ENCODE measurements around the gene VPS13A. TPM values are rescaled to one million over a fixed set of nuclear protein-coding genes. Genes with fewer than 3 reads are reported as not detected.

VPS13A gene
- total RNA-seq, 1 donor from 2014 or later, result 37.8 TPM

DNA sequence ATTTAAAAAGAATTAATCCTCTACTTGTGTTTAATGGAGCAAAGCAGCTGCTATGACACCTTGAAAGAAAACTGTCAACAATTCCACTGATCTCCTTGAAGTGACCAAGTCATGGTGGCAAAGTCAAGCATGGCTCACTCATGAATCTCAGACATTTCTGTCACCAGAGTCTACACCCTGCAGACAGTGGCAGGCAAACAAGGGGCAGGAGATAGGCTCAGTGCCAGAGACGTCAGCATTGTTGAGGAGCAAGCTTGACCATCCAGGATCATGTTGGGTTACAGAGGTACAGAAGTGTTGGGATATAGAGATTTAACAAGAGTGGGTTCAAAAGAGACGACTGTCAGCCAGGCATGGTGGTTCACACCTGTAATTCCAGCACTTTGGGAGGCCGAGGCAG, 16.1 kb upstream of the VPS13A start:
- Histone ChIP-seq H3K4me3 (no peak overlapping the region), H3K36me3 (no peaks in the 10 kb centered on the region), H3K4me1 (peaks cover 6% of the 10 kb centered on the region), H3K9me3 (no peaks in the 10 kb centered on the region), H3K27me3 (no peaks in the 10 kb centered on the region), H3K27ac (no peak overlapping the region)
- TF ChIP-seq POLR2AphosphoS5 (IDR thresholded peaks at IDR 0.05; ENCODE audit: insufficient read depth in 1 of 2, low read depth in 1 of 2) (no peak), POLR2A (IDR thresholded peaks at IDR 0.05) (no peak)
- TF ChIP-seq, protein P1, sequence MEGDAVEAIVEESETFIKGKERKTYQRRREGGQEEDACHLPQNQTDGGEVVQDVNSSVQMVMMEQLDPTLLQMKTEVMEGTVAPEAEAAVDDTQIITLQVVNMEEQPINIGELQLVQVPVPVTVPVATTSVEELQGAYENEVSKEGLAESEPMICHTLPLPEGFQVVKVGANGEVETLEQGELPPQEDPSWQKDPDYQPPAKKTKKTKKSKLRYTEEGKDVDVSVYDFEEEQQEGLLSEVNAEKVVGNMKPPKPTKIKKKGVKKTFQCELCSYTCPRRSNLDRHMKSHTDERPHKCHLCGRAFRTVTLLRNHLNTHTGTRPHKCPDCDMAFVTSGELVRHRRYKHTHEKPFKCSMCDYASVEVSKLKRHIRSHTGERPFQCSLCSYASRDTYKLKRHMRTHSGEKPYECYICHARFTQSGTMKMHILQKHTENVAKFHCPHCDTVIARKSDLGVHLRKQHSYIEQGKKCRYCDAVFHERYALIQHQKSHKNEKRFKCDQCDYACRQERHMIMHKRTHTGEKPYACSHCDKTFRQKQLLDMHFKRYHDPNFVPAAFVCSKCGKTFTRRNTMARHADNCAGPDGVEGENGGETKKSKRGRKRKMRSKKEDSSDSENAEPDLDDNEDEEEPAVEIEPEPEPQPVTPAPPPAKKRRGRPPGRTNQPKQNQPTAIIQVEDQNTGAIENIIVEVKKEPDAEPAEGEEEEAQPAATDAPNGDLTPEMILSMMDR (IDR thresholded peaks at IDR 0.05), result no peak
- no peak for DNase-seq (ENCODE audit: extremely low spot score in 2 of 2)
- intact Hi-C loops (cut with DNase I), result no loop called here

DNA sequence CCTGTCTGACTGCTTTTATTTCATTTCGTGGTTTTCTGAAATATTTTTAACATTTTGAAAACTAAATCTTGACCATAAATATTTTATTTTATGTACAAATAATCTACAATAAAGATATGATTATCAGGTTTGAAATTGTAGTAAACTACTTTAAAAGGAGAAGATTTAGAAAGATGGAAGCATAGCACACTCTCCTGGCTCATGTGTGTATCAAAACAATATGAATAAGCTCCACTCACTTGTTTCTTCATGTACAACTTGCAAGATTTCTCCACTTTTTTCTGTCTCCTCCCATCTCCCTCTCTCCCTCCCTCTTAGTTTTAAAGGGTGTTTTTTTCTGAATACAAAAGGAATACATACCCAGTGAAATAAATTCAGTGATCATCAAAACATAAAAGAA, 15.4 kb upstream of the VPS13A start:
- Histone ChIP-seq H3K36me3 (no peaks in the 10 kb centered on the region), H3K9me3 (no peaks in the 10 kb centered on the region), H3K27ac (no peak overlapping the region), H3K4me1 (peaks cover 6% of the 10 kb centered on the region), H3K4me3 (no peak overlapping the region), H3K27me3 (no peaks in the 10 kb centered on the region)
- TF ChIP-seq POLR2A (IDR thresholded peaks at IDR 0.05), result no peak
- DNase-seq (ENCODE audit: extremely low spot score in 2 of 2), result no peak
- intact Hi-C loops (cut with DNase I), result no loop called here

DNA sequence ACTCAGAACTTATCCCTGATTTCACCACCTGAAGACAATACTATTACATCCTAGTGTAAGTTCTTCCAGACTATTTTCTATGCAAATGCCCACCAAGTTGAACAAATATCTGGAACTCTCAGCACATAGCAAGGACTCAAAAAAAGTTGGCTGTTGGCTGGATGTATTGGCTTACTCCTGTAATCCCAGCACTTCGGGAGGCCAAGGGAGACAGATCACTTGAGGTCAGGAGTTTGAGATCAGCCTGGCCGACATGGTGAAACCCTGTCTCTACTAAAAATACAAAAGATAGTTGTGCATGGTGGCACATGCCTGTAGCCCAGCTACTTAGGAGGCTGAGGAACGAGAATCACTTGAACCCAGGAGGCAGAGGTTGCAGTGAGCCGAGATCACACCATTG, 15.0 kb upstream of the VPS13A start:
- intact Hi-C loops (cut with DNase I), result no loop called here
- Histone ChIP-seq H3K27ac (no peak overlapping the region), H3K4me1 (peaks cover 6% of the 10 kb centered on the region), H3K36me3 (no peaks in the 10 kb centered on the region), H3K4me3 (no peak overlapping the region), H3K27me3 (no peaks in the 10 kb centered on the region), H3K9me3 (no peaks in the 10 kb centered on the region)
- no peak for DNase-seq (ENCODE audit: extremely low spot score in 2 of 2)
- TF ChIP-seq POLR2A (IDR thresholded peaks at IDR 0.05) (no peak), POLR2AphosphoS5 (IDR thresholded peaks at IDR 0.05; ENCODE audit: insufficient read depth in 1 of 2, low read depth in 1 of 2) (no peak)
- TF ChIP-seq, protein P1 (IDR thresholded peaks at IDR 0.05), result no peak

DNA sequence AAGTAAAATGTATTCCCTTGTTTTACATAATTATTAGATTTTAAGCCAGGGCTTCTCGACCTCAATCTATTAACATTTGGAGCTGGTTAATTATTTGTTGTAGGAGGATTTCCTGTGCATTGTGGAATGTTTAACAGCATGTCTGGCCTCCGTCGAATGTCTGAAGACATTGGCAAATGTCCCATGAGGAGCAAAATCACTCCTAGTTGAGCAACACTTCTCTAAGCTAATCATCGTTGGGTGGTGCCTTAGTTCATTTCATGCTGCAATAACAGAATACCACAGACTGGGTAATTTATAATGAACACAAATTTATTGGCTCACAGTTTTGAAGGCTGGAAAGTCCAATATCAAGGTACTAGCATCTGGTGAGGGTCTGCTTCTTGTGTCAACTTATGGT, 13.4 kb upstream of the VPS13A start:
- no peaks in the 10 kb centered on the region for H3K36me3 ChIP-seq
- no peaks in the 10 kb centered on the region for H3K27me3 ChIP-seq
- intact Hi-C loops (cut with DNase I), result no loop called here

DNA sequence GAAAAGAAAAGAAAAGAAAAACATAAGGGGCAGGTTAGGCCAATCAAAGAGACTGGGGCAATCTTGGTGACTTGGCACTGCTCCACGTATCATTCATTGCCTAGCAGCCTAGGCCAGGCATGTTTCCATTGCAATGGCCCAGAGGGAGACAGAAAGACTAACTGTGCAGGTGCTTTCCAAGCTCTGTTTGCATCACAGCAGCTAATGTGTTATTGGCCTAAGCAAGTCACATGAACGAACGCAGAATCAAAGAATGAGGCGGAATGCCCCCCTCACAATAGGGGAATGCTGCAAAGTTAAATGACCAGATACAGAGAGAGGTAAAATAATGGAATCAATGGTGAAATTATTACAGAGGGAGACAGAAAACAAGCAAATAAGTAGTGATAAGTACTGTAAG, 11.1 kb upstream of the VPS13A start:
- H3K27me3 ChIP-seq, result no peaks in the 10 kb centered on the region
- H3K4me3 ChIP-seq, result no peak overlapping the region
- no peaks in the 10 kb centered on the region for H3K9me3 ChIP-seq
- no peak overlapping the region for H3K27ac ChIP-seq
- DNase-seq (ENCODE audit: extremely low spot score in 2 of 2), result no peak
- intact Hi-C loops (cut with DNase I), result no loop called here
- no peak for TF ChIP-seq POLR2A (IDR thresholded peaks at IDR 0.05)
- TF ChIP-seq, protein P1 (IDR thresholded peaks at IDR 0.05), result no peak
- no peak for TF ChIP-seq POLR2AphosphoS5 (IDR thresholded peaks at IDR 0.05; ENCODE audit: insufficient read depth in 1 of 2, low read depth in 1 of 2)
- peaks cover 6% of the 10 kb centered on the region for H3K4me1 ChIP-seq
- H3K36me3 ChIP-seq, result no peaks in the 10 kb centered on the region

More for the DNA sequence above, 13.4 kb upstream of the VPS13A start:
- Histone ChIP-seq H3K9me3 (no peaks in the 10 kb centered on the region), H3K27ac (no peak overlapping the region), H3K4me3 (no peak overlapping the region), H3K4me1 (peaks cover 6% of the 10 kb centered on the region)
- no peak for TF ChIP-seq POLR2AphosphoS5 (IDR thresholded peaks at IDR 0.05; ENCODE audit: insufficient read depth in 1 of 2, low read depth in 1 of 2)
- TF ChIP-seq, protein P1 (IDR thresholded peaks at IDR 0.05), result no peak
- no peak for TF ChIP-seq POLR2A (IDR thresholded peaks at IDR 0.05)
- DNase-seq (ENCODE audit: extremely low spot score in 2 of 2), result no peak
